HG03442 (cell line): ENCODE results near the gene BORCS5.
"Not testable (repeated sequence)": the region's sequence is repeated elsewhere in the genome, so short reads cannot be mapped to it uniquely, and the experiment has no call there.

ENCODE experiments used
- ATAC-seq: cut with Tn5 transposase; IDR thresholded peaks from one replicate; pipeline ENCODE4 v1.9.1; 2021; ENCODE audit warnings: mild to moderate bottlenecking, moderate library complexity; ENCODE audit not compliant: unreplicated experiment

BORCS5 gene

GRCh38 chr12:12392413-12392812 is 35.5 kb downstream of the BORCS5 start:
- ATAC-seq, result no peak

DNA sequence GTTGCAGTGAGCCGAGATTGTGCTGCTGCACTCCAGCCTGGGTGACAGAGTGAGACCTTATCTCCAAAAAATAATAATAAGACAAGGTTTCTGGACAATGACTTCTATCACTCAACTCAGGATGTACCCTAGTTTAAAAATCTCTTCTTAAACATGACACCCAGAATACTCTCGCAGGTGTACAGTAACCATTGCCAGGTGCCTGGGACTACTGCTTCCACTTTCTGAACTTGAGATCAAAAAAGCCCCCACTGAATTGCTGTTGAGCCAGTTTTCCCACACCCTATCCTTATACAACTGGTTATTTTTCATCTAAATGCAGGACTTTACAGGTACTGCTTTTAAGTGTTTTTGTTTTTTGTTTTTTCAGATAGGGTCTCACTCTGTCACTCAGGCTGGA is 36.3 kb downstream of the BORCS5 start:
- no peak for ATAC-seq

DNA sequence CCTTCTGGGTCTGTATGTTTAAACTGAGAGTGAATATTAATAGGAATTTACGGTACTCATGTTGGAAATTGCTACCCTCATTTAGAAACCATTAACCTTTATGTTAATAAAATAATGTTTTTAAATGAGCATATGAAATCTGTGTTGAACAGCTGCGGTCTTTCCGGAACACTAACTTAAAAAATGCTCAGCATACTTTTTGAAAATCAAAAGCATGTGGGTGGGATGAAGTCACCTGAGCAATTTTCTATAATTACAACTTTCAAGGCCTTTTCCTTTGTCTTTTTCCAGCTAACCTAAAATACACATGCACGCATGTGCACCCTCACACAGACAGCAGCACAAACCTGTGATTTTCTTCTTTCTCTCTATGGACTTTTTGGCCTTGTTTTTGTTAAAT is 39.8 kb downstream of the BORCS5 start:
- ATAC-seq, result no peak

DNA sequence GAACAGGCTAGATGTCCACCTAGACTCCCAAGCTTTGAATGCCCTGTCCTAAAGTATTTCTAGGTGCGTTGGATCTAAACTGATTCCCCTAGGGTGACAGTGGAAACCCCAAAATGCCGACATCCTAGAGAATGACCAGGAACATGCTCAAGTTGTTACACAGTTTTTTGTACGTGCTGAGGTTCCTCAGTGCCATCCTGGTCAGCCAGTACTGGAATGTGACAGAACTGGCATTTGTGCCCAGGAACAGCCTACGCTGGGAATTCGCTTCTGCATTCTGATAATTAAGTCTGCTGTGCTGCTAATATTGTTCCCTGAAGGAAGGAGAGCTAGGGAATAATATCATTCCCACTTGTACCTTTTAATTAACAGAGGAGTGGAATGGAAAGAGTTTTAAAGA is 40.3 kb downstream of the BORCS5 start:
- ATAC-seq, result no peak

- no peak for ATAC-seq
Observed at GRCh38 chr12:12398026-12398859, 41.4 kb downstream of the BORCS5 start.

- ATAC-seq, result no peak
Observed at GRCh38 chr12:12399161-12399560, 42.3 kb downstream of the BORCS5 start.

GRCh38 chr12:12399776-12400305 is 43.0 kb downstream of the BORCS5 start:
- no peak for ATAC-seq

GRCh38 chr12:12400793-12401192 is 43.9 kb downstream of the BORCS5 start:
- no peak for ATAC-seq

DNA sequence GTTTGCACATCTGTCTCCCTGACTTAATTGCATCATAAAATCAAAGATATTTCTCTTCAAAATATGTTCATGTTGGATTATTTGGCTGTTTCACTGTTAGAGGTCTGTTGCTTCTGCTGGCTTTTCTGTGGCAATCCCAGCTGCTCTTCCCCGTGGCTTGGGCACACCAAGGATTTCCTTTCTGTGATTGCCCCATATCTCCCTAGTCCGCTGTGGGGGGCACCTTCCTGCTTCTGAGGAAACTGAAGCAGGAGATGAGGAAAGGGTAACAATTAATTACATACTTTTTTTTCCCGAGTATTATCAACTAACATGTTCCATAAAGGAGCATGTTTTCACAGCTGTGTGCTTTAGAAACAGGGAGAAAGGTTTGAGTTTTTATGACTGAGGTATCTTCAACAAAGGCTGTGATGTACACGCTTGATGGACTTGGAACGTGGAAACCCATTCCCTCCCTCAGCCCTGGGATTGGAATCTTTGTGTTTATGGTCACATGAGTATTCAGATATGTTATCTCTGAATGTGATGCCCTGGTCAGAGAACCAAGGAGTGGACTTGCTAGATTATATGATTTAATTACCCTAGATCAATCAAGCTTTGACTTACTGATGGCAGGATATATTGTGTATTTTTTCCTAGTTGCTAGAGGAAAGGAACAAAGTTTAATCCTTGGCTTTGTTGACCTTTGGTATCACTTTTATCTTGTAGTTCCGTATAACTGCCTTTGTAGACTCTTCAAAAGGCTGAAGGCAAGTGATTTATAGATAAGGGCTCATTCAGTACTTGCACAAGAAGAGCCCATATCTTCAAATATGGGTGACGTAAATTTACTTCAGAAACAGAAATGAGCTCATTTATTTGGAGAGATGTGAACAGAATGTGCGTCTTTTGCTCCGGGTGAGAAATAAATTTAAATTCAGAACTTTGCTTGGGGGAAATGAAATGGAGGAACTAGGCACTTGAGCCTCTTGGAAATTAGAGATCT is 46.7 kb downstream of the BORCS5 start:
- ATAC-seq, result no peak

DNA sequence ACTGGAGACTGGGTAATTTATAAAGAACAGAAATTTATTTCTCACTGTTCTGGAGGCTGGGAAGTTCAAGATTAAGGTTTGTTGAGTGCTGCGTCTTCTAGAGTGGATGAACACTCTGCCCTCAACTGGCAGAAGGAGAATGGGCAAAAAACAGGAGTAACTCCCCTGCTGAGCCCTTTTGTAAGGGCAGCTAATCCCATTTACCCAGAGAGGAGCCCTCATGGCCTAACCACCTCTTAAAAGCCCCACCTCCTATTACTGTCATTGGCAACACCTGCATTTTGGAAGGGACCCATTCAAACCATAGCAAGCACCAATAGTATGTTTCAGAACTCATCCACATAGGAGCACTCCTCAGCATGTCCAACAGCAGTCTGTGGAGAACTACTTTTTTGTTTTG is 47.4 kb downstream of the BORCS5 start:
- ATAC-seq, result no peak

DNA sequence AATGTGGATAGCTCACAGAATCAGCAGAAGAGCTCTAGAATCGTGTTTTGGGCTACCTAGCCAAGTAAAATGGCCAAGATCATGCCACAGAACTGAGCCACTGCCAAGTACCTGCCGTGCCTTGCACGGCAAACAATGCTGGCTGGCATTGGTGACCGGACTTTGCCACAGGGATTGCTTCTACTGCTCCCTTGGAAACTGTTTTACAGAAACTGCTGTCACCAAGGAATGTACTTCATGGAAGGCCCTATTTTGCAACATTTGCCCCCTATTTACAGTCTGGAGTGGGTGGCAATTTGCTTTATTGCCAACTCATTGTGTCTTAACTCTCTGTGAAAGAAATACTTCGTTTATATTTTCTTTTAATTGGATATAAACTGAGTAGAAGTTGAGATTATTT is 49.0 kb downstream of the BORCS5 start:
- ATAC-seq, result no peak

DNA sequence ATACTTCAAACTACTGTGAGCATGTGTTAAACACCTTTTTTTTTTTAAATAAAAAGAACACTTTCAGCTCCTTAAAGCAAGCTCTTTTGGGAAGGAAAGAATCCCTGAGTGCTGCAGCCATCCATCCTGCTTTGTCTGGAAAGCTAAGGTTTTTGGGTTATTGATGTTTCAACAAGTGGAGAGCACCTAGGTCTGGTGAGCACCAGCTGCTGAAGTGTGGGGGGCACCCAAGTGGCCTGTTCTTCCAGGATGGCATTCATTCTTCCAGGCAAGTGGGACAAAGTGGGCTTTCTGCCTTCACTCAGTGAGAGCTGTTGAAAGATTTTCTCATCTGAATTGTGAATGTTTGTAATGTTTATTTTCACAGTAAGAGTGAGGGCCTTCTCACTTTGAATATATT is 49.9 kb downstream of the BORCS5 start:
- no peak for ATAC-seq

GRCh38 chr12:12408265-12408690 is 51.4 kb downstream of the BORCS5 start:
- no peak for ATAC-seq

- not testable (repeated sequence) for ATAC-seq
Observed at GRCh38 chr12:12409337-12409736, 52.5 kb downstream of the BORCS5 start.

DNA sequence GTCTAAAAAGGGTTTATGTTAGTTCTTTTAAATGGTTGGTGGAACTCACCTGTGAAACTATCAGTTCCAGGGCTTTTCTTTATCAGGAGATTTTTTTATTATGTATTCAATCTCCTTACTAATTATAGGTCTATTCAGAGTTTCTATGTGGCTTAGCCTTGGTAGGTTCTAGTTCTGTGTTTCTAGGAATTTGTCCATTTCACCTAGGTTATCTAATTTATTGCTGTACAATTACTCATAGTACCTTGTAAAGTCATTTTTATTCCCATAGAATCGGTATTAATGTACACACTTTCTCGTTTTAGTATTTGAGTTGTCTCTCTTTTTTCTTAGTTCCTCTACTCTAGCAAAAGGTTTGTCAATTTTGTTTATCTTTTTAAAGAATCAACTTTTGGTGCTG is 59.0 kb downstream of the BORCS5 start:
- no peak for ATAC-seq

- not testable (repeated sequence) for ATAC-seq
Observed at GRCh38 chr12:12419165-12419564, 62.3 kb downstream of the BORCS5 start.

GRCh38 chr12:12423367-12423766 is 66.5 kb downstream of the BORCS5 start:
- no peak for ATAC-seq

DNA sequence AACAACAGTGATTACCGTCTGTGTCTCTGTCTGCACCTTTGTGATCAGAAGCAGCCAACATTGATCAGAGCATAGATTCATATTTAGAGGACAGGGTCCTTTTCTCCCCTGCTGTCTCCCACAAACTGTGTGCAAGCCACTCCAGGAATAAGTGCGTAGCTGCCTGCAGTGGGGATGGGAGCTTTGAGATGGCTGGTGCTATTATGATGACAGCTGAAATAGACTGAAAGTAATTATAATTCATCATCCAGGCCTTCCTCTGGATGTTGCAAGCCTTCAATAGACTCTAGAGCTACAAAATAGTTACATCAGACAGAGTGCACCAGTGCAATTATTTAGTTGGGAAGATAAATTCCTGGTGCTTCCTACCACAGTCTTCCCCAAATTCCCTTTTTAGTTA is 68.1 kb downstream of the BORCS5 start:
- no peak for ATAC-seq

- no peak for ATAC-seq
Observed at GRCh38 chr12:12425616-12426015, 68.7 kb downstream of the BORCS5 start.

DNA sequence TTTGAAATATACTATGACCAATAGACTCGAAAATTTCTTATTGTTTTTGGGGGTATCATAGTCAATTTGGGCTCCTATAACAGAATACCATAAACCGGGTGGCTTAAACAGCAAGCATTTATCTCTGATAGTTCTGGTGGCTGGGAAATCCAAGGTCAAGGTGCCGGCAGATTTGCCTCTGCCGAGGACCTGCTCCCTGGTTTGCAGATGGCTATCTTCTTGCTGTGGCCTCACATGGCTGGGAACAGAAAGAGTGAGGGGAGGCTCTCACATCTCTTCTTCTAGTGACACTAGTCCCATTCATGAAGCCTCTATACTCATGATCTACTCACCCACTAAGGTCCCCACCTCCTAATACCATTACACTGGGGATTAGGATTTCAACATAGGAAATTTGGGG is 70.7 kb downstream of the BORCS5 start:
- ATAC-seq, result no peak

GRCh38 chr12:12428047-12428446 is 71.2 kb downstream of the BORCS5 start:
- ATAC-seq, result no peak
